ENCODE data around the gene PLA2G2A.

The PLA2G2A gene

GRCh38 chr1:19979494-19979977 lies at the start of gene PLA2G2A:
Gene PLA2G2A, minus strand, starts transcription at chr1:19979618. Its CDS starts 845 bp downstream, at chr1:19978773.
- TF ChIP-seq GATA3 (IDR thresholded peaks at IDR 0.05; ENCODE audit: low read depth, low read length): no peak
- no peak for TF ChIP-seq GATA2 (IDR thresholded peaks at IDR 0.05; ENCODE audit: low read depth, low read length)

GRCh38 chr1:20028726-20029125 lies 49.3 kb upstream of the PLA2G2A start:
- TF ChIP-seq GATA2 (IDR thresholded peaks at IDR 0.05; ENCODE audit: low read depth, low read length) (no peak), GATA3 (IDR thresholded peaks at IDR 0.05; ENCODE audit: low read depth, low read length) (no peak)

- no peak for TF ChIP-seq GATA3 (IDR thresholded peaks at IDR 0.05; ENCODE audit: low read depth, low read length)
- no peak for TF ChIP-seq GATA2 (IDR thresholded peaks at IDR 0.05; ENCODE audit: low read depth, low read length)
Observed at GRCh38 chr1:20028125-20028524, 48.7 kb upstream of the PLA2G2A start.

GRCh38 chr1:20017741-20018140 lies 38.3 kb upstream of the PLA2G2A start:
- TF ChIP-seq GATA2 (IDR thresholded peaks at IDR 0.05; ENCODE audit: low read depth, low read length) (no peak), GATA3 (IDR thresholded peaks at IDR 0.05; ENCODE audit: low read depth, low read length) (no peak)

GRCh38 chr1:20014153-20014552 lies 34.7 kb upstream of the PLA2G2A start:
- TF ChIP-seq GATA2 (IDR thresholded peaks at IDR 0.05; ENCODE audit: low read depth, low read length): no peak
- no peak for TF ChIP-seq GATA3 (IDR thresholded peaks at IDR 0.05; ENCODE audit: low read depth, low read length)

- no peak for TF ChIP-seq GATA2 (IDR thresholded peaks at IDR 0.05; ENCODE audit: low read depth, low read length)
- no peak for TF ChIP-seq GATA3 (IDR thresholded peaks at IDR 0.05; ENCODE audit: low read depth, low read length)
Observed at GRCh38 chr1:20010016-20010415, 30.6 kb upstream of the PLA2G2A start.

GRCh38 chr1:20009212-20009611 lies 29.8 kb upstream of the PLA2G2A start:
- TF ChIP-seq GATA2 (IDR thresholded peaks at IDR 0.05; ENCODE audit: low read depth, low read length) (no peak), GATA3 (IDR thresholded peaks at IDR 0.05; ENCODE audit: low read depth, low read length) (no peak)

GRCh38 chr1:20008391-20008841 lies 29.0 kb upstream of the PLA2G2A start:
- TF ChIP-seq GATA3 (IDR thresholded peaks at IDR 0.05; ENCODE audit: low read depth, low read length) (no peak), GATA2 (IDR thresholded peaks at IDR 0.05; ENCODE audit: low read depth, low read length) (no peak)

GRCh38 chr1:19990689-19991088 lies 11.3 kb upstream of the PLA2G2A start:
- TF ChIP-seq GATA2 (IDR thresholded peaks at IDR 0.05; ENCODE audit: low read depth, low read length) (no peak), GATA3 (IDR thresholded peaks at IDR 0.05; ENCODE audit: low read depth, low read length) (no peak)

- TF ChIP-seq GATA3 (IDR thresholded peaks at IDR 0.05; ENCODE audit: low read depth, low read length) (no peak), GATA2 (IDR thresholded peaks at IDR 0.05; ENCODE audit: low read depth, low read length) (no peak)
Observed at GRCh38 chr1:19988267-19989006, 9.0 kb upstream of the PLA2G2A start.

- TF ChIP-seq GATA2 (IDR thresholded peaks at IDR 0.05; ENCODE audit: low read depth, low read length) (no peak), GATA3 (IDR thresholded peaks at IDR 0.05; ENCODE audit: low read depth, low read length) (no peak)
Observed at GRCh38 chr1:19987719-19988118, 8.3 kb upstream of the PLA2G2A start.

GRCh38 chr1:19981507-19982312 lies 2.3 kb upstream of the PLA2G2A start:
- TF ChIP-seq GATA3 (IDR thresholded peaks at IDR 0.05; ENCODE audit: low read depth, low read length): no peak
- no peak for TF ChIP-seq GATA2 (IDR thresholded peaks at IDR 0.05; ENCODE audit: low read depth, low read length)

GRCh38 chr1:19981170-19981506 lies 1.7 kb upstream of the PLA2G2A start:
- TF ChIP-seq GATA2 (IDR thresholded peaks at IDR 0.05; ENCODE audit: low read depth, low read length) (no peak), GATA3 (IDR thresholded peaks at IDR 0.05; ENCODE audit: low read depth, low read length) (no peak)

GRCh38 chr1:19980314-19980713 lies 896 bp upstream of the PLA2G2A start:
- TF ChIP-seq GATA3 (IDR thresholded peaks at IDR 0.05; ENCODE audit: low read depth, low read length): no peak
- no peak for TF ChIP-seq GATA2 (IDR thresholded peaks at IDR 0.05; ENCODE audit: low read depth, low read length)

- TF ChIP-seq GATA2 (IDR thresholded peaks at IDR 0.05; ENCODE audit: low read depth, low read length) (no peak), GATA3 (IDR thresholded peaks at IDR 0.05; ENCODE audit: low read depth, low read length) (no peak)
Observed at GRCh38 chr1:19978143-19978542, 1.3 kb downstream of the PLA2G2A start.

Measured in SH-SY5Y (cell line).